Activated T-helper 1 cell treated with Interleukin-2 at 50 U/mL for 16 hours (primary cell): ENCODE measurements around the gene C3AR1.
"Not testable (repeated sequence)": the region's sequence is repeated elsewhere in the genome, so short reads cannot be mapped to it uniquely, and the experiment has no call there.

Experiments used
- DNase-seq: peaks from one replicate; pipeline ENCODE4 v3.0.0-alpha.2; 2020; ENCODE audit warnings: low read depth

The C3AR1 gene

GRCh38 chr12:8065991-8066594 is at the start of gene C3AR1:
Gene C3AR1, minus strand, starts transcription at chr12:8066359. Its CDS starts 6,174 bp downstream, at chr12:8060185.
- DNase-seq = peak; percentile 29

- not testable (repeated sequence) for DNase-seq
Observed at GRCh38 chr12:8113117-8113516, 47.0 kb upstream of the C3AR1 start.

- DNase-seq = peak; percentile 59
Observed at GRCh38 chr12:8108808-8109398, 42.7 kb upstream of the C3AR1 start.

DNA sequence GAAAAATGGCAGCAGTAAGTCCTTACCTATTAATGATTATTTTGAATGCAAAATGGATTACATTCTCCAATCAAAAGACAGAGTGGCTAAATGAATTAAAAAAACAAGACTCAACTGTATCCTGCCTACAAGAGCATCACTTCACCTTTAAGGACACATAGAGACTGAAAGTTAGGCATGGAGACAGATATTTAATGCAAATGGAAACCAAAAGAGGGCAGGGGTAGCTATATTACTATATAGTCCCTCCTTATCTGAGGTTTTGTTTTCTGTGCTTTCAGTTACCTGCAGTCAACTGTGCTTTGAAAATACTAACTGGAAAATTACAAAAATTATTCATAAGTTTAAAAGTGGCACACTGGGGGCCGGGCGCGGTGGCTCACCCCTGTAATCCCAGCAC is 33.1 kb upstream of the C3AR1 start:
- no peak for DNase-seq

GRCh38 chr12:8096281-8096915 is 30.2 kb upstream of the C3AR1 start:
- DNase-seq = no peak

- DNase-seq = no peak
Observed at GRCh38 chr12:8093291-8093690, 27.1 kb upstream of the C3AR1 start.

- no peak for DNase-seq
Observed at GRCh38 chr12:8089716-8090115, 23.6 kb upstream of the C3AR1 start.

DNA sequence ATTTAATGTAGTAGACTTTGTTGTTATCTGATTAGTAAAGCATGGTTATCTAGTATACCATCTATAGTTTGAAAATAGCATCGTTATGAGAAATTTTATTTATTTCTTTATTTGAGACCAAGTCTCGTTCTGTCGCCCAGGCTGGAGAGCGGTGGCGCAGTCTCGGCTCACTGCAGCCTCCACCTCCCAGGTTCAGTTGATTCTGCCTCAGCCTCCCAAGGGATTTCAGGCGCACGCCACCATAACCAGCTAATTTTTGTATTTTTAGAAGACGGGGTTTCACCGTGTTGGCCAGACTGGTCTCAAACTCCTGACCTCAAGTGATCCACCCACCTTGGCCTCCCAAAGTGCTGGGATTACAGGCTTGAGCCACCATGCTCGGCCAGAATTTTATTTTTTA is 23.1 kb upstream of the C3AR1 start:
- DNase-seq = not testable (repeated sequence)

- no peak for DNase-seq
Observed at GRCh38 chr12:8088574-8088973, 22.4 kb upstream of the C3AR1 start.

- no peak for DNase-seq
Observed at GRCh38 chr12:8087666-8088065, 21.5 kb upstream of the C3AR1 start.

GRCh38 chr12:8084351-8084750 is 18.2 kb upstream of the C3AR1 start:
- DNase-seq = not testable (repeated sequence)

DNA sequence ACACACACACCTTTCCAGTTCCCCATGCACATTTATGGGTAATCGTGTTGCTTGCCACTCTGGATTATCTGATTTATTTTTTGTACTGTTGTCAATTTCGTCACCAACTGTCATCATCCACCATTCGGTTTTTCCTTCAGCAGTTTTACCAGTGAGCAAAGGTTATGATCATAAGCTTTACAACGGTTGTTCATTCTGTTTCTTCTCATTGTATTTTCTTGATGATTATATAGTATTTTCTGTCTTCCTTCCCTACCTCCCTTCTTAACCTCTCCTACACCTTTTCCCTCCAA is 16.6 kb upstream of the C3AR1 start:
- DNase-seq = no peak

- DNase-seq = no peak
Observed at GRCh38 chr12:8081251-8081920, 15.2 kb upstream of the C3AR1 start.

DNA sequence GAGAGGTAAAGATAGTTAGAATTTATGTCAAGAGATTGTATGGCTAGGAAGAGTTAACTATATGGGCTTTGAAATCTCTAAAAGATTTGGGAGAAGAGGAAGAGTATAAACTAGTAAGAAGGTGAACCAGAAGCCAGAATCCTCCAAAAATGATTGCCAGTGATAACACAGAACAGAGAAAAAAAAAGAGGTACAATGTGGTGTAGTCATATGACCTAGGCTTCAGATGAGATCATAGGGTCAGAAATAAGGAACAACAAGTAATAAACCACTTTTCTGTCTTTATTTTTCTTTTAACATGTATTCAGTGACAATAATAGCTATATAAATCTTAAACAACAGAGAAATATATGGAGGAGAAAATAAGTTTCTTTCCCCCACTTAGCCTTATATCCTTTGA is 14.0 kb upstream of the C3AR1 start:
- no peak for DNase-seq

DNA sequence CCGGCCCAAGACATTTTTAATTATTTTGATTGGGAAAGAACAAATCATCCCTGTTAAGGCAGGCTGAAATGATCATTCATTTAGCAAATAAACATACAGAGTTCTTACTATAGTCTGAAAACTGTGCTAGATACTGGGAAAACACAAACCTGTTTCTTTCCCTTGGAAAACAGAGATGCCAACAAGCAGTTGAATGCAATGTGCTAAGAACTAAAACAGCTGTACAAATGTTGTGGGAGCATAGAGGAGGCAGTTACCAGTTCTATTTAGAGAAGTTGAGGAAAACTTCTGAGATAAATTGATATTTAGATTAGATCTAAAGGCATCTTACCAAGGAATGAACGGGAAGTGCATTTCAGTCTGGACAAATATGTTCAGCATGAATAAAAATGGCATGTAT is 12.8 kb upstream of the C3AR1 start:
- no peak for DNase-seq

- peak; percentile 41 for DNase-seq
Observed at GRCh38 chr12:8078398-8078797, 12.2 kb upstream of the C3AR1 start.

DNA sequence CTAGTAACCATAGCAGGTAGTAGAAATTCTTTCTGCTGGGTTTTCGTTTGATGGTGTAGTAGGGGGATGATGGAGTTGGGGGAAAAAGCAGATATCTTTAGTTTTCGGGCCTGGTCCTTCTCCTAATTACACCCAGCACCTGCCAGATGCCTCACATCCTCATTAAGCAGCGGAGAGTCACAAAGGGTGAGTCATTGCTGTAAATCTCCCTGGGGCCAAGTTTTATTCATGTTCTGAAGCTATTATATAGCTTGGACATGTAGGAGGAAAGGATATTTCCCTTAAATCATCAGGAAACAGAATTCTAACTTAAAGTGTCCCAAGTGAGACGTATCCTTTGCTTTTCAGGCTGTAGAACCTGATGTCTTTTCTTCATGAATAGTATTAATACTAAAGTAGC is 11.0 kb upstream of the C3AR1 start:
- DNase-seq = no peak

DNA sequence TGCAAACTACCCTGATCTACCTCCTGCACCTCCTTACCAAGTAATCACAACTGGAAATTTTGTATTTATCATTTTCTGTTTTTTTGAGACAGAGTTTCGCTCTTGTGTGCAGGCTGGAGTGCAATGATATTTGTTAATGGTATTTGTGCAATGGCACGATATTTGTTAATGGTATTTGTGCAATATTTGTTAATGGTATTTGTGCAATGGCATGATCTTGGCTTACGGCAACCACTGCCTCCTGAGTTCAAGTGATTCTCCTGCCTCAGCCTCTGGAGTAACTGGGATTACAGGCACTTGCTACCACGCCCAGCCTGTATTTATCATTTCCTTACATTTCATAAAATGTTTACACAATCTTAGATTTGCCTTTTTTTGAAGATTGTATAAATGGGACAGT is 10.2 kb upstream of the C3AR1 start:
- no peak for DNase-seq

- DNase-seq = no peak
Observed at GRCh38 chr12:8075935-8076334, 9.8 kb upstream of the C3AR1 start.

GRCh38 chr12:8071820-8072219 is 5.7 kb upstream of the C3AR1 start:
- not testable (repeated sequence) for DNase-seq

GRCh38 chr12:8069582-8069981 is 3.4 kb upstream of the C3AR1 start:
- no peak for DNase-seq

GRCh38 chr12:8064131-8064530 is 2.0 kb downstream of the C3AR1 start:
- no peak for DNase-seq

DNA sequence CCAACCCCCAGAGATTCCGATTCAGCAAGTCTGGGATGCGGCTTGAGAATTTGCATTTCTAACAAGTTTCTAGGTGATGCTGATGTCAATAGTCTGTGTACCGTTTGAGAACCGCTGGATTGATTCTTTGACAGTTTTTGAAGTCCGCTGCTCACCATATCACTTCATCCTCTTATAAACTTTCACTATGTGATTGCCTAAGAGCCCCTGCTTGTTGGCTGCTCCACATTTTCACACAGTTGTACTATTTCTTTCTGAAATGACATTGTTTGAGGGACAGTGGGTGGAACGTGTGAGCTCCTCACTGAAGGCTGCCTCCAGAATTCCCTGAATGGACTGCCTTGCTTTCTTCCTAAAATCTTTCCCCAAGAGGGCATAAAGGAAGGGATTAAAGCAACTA is 7.7 kb downstream of the C3AR1 start:
- no peak for DNase-seq
